Measurements from ENCODE around the gene SRGAP3.

Gene SRGAP3

GRCh38 chr3:9276761-9277370, 27.4 kb upstream of the SRGAP3 start:
- TF ChIP-seq, protein P1, sequence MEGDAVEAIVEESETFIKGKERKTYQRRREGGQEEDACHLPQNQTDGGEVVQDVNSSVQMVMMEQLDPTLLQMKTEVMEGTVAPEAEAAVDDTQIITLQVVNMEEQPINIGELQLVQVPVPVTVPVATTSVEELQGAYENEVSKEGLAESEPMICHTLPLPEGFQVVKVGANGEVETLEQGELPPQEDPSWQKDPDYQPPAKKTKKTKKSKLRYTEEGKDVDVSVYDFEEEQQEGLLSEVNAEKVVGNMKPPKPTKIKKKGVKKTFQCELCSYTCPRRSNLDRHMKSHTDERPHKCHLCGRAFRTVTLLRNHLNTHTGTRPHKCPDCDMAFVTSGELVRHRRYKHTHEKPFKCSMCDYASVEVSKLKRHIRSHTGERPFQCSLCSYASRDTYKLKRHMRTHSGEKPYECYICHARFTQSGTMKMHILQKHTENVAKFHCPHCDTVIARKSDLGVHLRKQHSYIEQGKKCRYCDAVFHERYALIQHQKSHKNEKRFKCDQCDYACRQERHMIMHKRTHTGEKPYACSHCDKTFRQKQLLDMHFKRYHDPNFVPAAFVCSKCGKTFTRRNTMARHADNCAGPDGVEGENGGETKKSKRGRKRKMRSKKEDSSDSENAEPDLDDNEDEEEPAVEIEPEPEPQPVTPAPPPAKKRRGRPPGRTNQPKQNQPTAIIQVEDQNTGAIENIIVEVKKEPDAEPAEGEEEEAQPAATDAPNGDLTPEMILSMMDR (IDR thresholded peaks at IDR 0.05): no peak
- H3K4me3 ChIP-seq: no peak overlapping the region
- no peak for DNase-seq (ENCODE audit: low spot score)
- no peak overlapping the region for H3K27ac ChIP-seq

GRCh38 chr3:9271903-9272302, 22.5 kb upstream of the SRGAP3 start:
- Histone ChIP-seq H3K27ac (no peak overlapping the region), H3K4me3 (no peak overlapping the region)
- no peak for DNase-seq (ENCODE audit: low spot score)
- TF ChIP-seq, protein P1 (IDR thresholded peaks at IDR 0.05): no peak

DNA sequence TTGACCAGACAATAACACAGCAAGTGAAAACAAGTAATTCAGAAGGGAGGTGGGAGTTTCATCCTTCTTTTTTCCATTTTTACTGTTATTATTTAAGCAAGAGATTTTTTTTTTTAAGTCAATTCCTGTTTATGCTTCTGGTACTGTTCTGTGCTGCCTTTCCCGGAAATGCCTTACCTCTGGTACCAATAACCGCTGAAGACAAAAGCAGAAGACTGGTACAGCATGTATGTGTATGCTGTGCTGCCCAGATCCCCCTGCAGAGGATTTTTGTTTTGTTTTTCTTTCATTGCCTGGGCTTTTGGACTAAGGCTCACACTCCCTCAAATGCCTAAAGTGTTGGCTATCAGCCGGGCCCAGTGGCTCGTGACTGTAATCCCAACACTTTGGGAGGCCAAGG, 21.3 kb upstream of the SRGAP3 start:
- DNase-seq (ENCODE audit: low spot score): no peak
- Histone ChIP-seq H3K4me3 (no peak overlapping the region), H3K27ac (no peak overlapping the region)
- TF ChIP-seq, protein P1 (IDR thresholded peaks at IDR 0.05): no peak

GRCh38 chr3:9266716-9267115, 17.3 kb upstream of the SRGAP3 start:
- Histone ChIP-seq H3K4me3 (no peak overlapping the region), H3K27ac (no peak overlapping the region)
- TF ChIP-seq, protein P1 (IDR thresholded peaks at IDR 0.05): no peak
- no peak for DNase-seq (ENCODE audit: low spot score)

DNA sequence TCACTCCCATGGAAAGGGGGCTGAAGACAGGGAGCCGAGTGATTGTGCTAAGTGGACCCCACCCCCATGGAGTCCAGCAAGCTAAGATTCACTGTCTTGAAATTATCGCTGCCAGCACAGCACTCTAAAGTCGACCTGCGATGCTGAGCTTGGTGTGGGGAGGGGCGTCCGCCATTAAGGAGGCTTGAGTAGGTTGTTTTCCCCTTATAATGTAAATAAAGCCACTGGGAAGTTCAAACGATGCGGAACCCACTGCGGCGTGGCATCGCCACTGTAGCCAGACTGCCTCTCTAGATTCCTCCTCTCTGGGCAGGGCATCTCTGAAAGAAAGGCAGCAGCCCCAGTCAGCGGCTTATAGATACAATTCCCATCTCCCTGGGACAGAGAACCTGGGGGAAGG, 10.9 kb upstream of the SRGAP3 start:
- TF ChIP-seq, protein P1 (IDR thresholded peaks at IDR 0.05): no peak
- no peak for DNase-seq (ENCODE audit: low spot score)

GRCh38 chr3:9257092-9257491, 7.6 kb upstream of the SRGAP3 start:
- no peak overlapping the region for H3K27ac ChIP-seq
- DNase-seq (ENCODE audit: low spot score): no peak
- H3K4me3 ChIP-seq: no peak overlapping the region
- TF ChIP-seq, protein P1 (IDR thresholded peaks at IDR 0.05): no peak

More for the DNA sequence above, 10.9 kb upstream of the SRGAP3 start:
- no peak overlapping the region for H3K27ac ChIP-seq
- H3K4me3 ChIP-seq: no peak overlapping the region

- H3K27ac ChIP-seq: no peak overlapping the region
- no peak for DNase-seq (ENCODE audit: low spot score)
- TF ChIP-seq, protein P1 (IDR thresholded peaks at IDR 0.05): no peak
- no peak overlapping the region for H3K4me3 ChIP-seq
Measured at GRCh38 chr3:9255976-9256375, 6.5 kb upstream of the SRGAP3 start.
